AG04449 (cell line): Measurements from ENCODE around the gene FOXI2.

Source experiments
- CTCF ChIA-PET: fragments of 350-600 bp; formaldehyde crosslinking; extraction: SDS; loops from one replicate; lab custom pipeline; 2021; ENCODE audit warnings: antibody characterized with exemption; lab: Yijun Ruan, JAX
- POLR2A ChIA-PET: fragments of 400-600, 350-600 bp; formaldehyde crosslinking; extraction: SDS; loops from one replicate; lab custom pipeline; 2020; ENCODE audit warnings: antibody characterized with exemption, inconsistent platforms; lab: Yijun Ruan, JAX
- DNase-seq: peaks from one replicate; pipeline ENCODE4 v3.0.0-alpha.2; 2010; ENCODE audit warnings: low read depth, low spot score
- H3K4me3 ChIP-seq: 2 replicates; pipeline ENCODE4 v1.5.1; 2011; ENCODE audit warnings: low read depth, mild to moderate bottlenecking, control low read depth, low read length
- TF ChIP-seq, protein P1 (sequence below): IDR thresholded peaks from one replicate; pipeline ENCODE4 v1.5.1; 2011; ENCODE audit warnings: mild to moderate bottlenecking, moderate library complexity, low read length, control low read depth, inconsistent platforms; ENCODE audit not compliant: insufficient read depth; ENCODE audit errors: missing control alignments

FOXI2 gene

GRCh38 chr10:127776816-127777215, 39.8 kb downstream of the FOXI2 start:
- TF ChIP-seq, protein P1, sequence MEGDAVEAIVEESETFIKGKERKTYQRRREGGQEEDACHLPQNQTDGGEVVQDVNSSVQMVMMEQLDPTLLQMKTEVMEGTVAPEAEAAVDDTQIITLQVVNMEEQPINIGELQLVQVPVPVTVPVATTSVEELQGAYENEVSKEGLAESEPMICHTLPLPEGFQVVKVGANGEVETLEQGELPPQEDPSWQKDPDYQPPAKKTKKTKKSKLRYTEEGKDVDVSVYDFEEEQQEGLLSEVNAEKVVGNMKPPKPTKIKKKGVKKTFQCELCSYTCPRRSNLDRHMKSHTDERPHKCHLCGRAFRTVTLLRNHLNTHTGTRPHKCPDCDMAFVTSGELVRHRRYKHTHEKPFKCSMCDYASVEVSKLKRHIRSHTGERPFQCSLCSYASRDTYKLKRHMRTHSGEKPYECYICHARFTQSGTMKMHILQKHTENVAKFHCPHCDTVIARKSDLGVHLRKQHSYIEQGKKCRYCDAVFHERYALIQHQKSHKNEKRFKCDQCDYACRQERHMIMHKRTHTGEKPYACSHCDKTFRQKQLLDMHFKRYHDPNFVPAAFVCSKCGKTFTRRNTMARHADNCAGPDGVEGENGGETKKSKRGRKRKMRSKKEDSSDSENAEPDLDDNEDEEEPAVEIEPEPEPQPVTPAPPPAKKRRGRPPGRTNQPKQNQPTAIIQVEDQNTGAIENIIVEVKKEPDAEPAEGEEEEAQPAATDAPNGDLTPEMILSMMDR, result no peak
- no peak for DNase-seq
- POLR2A ChIA-PET, result no interaction called here
- CTCF ChIA-PET, result no interaction called here
- H3K4me3 ChIP-seq, result no peak overlapping the region

GRCh38 chr10:127781412-127781811, 44.4 kb downstream of the FOXI2 start:
- POLR2A ChIA-PET, result no interaction called here
- CTCF ChIA-PET, result no interaction called here
- DNase-seq, result no peak
- TF ChIP-seq, protein P1, result no peak
- H3K4me3 ChIP-seq, result no peak overlapping the region

DNA sequence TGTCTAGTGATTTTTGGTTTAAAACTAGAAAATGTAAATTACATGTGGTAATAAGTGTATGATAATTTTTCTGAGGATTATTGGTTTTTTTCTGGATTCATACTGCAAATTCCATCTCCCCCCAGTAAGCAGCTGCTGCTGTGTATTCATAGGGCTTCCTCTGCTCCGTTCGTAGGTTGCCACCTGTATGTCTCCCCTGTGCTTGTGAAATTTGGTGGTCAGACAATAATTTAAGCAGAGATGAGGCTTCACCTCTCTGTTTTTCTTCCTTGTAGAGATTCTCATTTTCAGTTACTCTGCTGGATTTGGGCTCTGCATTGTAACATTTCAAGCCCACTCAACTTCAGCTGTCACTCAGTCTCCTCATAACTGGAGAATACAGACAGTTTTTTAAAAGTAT, 50.9 kb downstream of the FOXI2 start:
- TF ChIP-seq, protein P1, result no peak
- ChIA-PET POLR2A (no interaction called here), CTCF (no interaction called here)
- DNase-seq, result no peak
- H3K4me3 ChIP-seq, result no peak overlapping the region

DNA sequence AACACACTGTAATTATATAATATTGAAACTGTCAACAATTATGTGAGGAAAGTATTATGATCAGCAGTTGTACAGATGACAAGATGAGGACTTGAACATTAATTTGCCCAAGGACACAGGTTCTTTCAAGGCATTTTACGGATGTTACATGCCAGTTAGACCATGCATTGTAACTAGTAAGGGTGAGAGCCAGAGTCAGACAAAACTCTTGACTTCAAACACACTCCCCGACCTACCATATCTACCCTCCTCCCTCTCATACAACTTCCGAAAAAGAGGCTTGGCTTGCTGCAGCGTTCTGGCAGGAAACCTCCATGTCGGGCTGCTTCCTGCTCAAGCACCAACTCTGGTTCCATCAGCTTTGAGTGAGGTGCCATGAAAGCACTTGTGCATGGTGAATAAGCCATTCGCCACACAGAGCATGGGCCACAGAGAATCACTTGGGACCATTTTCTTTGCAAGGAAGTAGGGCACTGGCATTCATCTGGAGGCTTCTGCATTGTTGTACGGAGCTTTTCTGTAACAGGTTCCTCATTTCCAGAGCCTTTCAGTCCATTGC, 53.2 kb downstream of the FOXI2 start:
- no peak for DNase-seq
- POLR2A ChIA-PET, result no interaction called here
- TF ChIP-seq, protein P1, result no peak
- H3K4me3 ChIP-seq, result no peak overlapping the region
- CTCF ChIA-PET, result no interaction called here
